ENCODE measurements around the gene TFIP11.

TFIP11 gene

DNA sequence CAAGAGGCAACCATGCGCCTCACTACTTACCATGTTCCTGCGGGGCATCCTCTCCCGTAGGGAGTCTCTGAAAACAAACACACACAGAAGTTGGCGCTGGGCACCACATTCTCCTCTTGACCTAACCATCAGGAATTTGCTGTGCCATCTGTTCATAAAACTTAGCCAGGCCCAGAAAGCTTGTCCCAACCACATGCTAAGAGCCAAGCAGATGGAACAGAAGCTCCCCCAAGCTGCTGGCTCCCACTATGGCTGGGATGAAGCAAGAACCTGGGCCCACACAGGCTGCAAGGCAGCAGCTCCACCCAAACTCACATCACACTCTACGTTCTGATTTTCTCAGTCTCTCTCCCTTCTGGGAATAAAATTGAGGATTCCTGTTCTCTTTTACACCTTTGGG, 46.1 kb downstream of the TFIP11 start:
- no peak for DNase-seq
- Histone ChIP-seq H3K4me3 (ENCODE audit: insufficient read depth, low read depth, low read length, poor library complexity, severe bottlenecking) (no peak overlapping the region), H3K9me3 (ENCODE audit: control insufficient read depth, low read length) (no peaks in the 10 kb centered on the region), H3K4me1 (ENCODE audit: control insufficient read depth, insufficient read depth, low read length, poor library complexity, severe bottlenecking) (no peaks in the 10 kb centered on the region), H3K36me3 (ENCODE audit: control insufficient read depth, insufficient read depth, low read length) (peaks cover 74% of the 10 kb centered on the region), H3K27ac (ENCODE audit: insufficient read depth, low read length, poor library complexity, severe bottlenecking) (no peak overlapping the region), H3K27me3 (replicated peaks; ENCODE audit: control insufficient read depth, insufficient read depth, low read length, poor library complexity, severe bottlenecking) (no peaks in the 10 kb centered on the region)

DNA sequence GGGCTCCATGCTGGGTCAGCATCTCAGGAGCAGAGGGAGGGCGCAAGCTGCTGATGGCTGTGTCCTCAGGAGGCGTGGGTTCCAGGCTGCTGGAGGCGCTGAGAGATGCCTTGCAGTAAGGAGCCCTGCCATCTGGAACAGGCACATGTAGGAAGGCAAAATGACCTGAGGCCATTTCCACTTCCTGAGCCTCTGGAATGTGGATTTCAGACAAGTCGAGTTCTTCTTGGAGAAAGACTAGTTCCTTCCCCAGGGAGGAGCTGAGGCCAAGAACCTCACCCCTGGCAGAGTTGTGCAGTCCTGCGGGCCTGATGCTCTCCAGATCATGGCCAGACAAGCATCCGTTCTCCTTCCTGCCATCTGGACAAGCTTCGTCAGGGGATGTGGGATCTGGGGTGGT, 48.0 kb downstream of the TFIP11 start:
- Histone ChIP-seq H3K9me3 (ENCODE audit: control insufficient read depth, low read length) (no peaks in the 10 kb centered on the region), H3K4me1 (ENCODE audit: control insufficient read depth, insufficient read depth, low read length, poor library complexity, severe bottlenecking) (no peaks in the 10 kb centered on the region), H3K27ac (ENCODE audit: insufficient read depth, low read length, poor library complexity, severe bottlenecking) (no peak overlapping the region), H3K36me3 (ENCODE audit: control insufficient read depth, insufficient read depth, low read length) (peaks cover 61% of the 10 kb centered on the region), H3K4me3 (ENCODE audit: insufficient read depth, low read depth, low read length, poor library complexity, severe bottlenecking) (no peak overlapping the region), H3K27me3 (replicated peaks; ENCODE audit: control insufficient read depth, insufficient read depth, low read length, poor library complexity, severe bottlenecking) (no peaks in the 10 kb centered on the region)
- DNase-seq = no peak

DNA sequence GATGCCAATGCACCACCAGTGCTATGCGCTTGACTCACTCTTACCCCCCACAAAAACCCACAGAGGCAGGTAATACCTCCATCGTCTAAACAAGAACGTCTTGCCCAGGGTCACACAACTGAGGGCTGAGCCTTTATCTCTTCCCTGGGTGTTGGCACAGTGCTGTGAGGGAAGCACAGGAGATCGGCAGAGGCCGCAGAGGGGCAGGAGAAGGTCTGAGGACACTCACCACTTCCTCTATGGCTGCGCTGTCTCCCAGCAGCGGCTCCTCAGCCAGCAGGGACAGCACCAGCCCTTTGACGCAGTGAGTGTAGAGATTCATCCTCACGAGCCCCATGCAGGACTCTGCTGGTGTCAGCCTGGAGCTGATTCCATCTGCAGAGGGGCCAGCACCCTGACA, 48.6 kb downstream of the TFIP11 start:
- Histone ChIP-seq H3K36me3 (ENCODE audit: control insufficient read depth, insufficient read depth, low read length) (peaks cover 55% of the 10 kb centered on the region), H3K4me3 (ENCODE audit: insufficient read depth, low read depth, low read length, poor library complexity, severe bottlenecking) (no peak overlapping the region), H3K27me3 (replicated peaks; ENCODE audit: control insufficient read depth, insufficient read depth, low read length, poor library complexity, severe bottlenecking) (no peaks in the 10 kb centered on the region), H3K9me3 (ENCODE audit: control insufficient read depth, low read length) (no peaks in the 10 kb centered on the region), H3K4me1 (ENCODE audit: control insufficient read depth, insufficient read depth, low read length, poor library complexity, severe bottlenecking) (no peaks in the 10 kb centered on the region), H3K27ac (ENCODE audit: insufficient read depth, low read length, poor library complexity, severe bottlenecking) (no peak overlapping the region)
- no peak for DNase-seq

DNA sequence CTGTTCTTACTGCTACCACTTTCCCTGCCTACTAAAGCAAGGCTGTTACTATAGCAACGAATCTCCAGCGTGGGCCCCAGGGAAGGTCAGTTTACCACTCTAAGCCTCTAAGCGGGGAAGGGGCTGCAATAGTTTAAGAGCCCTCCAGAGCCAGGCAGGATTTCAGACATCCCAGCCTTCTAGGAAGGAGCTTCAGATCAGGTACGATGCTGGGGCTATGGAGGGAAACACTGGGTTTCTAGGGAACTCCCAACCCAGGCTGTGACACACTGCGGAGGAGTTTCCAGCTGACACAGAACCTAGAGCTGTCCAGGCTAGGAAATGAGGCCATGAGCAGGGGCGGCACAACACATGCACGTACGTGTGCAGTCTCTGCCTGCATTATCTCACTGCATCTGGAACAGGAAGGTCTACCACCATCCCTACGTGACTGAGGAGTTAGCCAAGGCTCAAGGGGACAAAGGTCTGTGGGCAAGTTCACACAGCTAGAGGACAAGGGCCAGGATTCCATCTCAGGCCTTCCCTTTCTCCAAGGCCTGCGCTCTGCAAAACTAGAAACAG, 49.1 kb downstream of the TFIP11 start:
- H3K4me1 ChIP-seq (ENCODE audit: control insufficient read depth, insufficient read depth, low read length, poor library complexity, severe bottlenecking) = no peaks in the 10 kb centered on the region
- H3K27ac ChIP-seq (ENCODE audit: insufficient read depth, low read length, poor library complexity, severe bottlenecking) = no peak overlapping the region
- H3K4me3 ChIP-seq (ENCODE audit: insufficient read depth, low read depth, low read length, poor library complexity, severe bottlenecking) = no peak overlapping the region
- H3K27me3 ChIP-seq (replicated peaks; ENCODE audit: control insufficient read depth, insufficient read depth, low read length, poor library complexity, severe bottlenecking) = no peaks in the 10 kb centered on the region
- DNase-seq = no peak
- H3K9me3 ChIP-seq (ENCODE audit: control insufficient read depth, low read length) = no peaks in the 10 kb centered on the region
- peaks cover 51% of the 10 kb centered on the region for H3K36me3 ChIP-seq (ENCODE audit: control insufficient read depth, insufficient read depth, low read length)

DNA sequence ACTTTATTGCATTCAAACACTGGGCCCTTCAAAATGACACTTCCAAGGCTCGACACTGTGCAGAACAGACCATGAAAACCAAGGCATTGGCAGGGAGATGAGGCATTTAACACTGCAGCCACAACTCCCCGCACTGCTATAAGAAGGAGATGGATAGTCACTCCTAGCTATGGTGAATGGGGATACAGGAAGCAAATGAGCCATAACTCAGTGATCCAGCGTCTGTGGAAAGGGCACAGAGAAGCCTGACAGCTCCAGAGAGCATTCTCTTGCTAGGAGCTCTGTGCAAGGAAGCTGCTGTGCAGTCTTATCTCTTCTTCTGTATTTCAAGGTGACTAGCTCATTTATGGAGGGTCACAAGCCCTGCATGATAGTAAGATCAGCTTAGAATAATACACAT, 49.6 kb downstream of the TFIP11 start:
- H3K36me3 ChIP-seq (ENCODE audit: control insufficient read depth, insufficient read depth, low read length) = peaks cover 54% of the 10 kb centered on the region
- H3K27me3 ChIP-seq (replicated peaks; ENCODE audit: control insufficient read depth, insufficient read depth, low read length, poor library complexity, severe bottlenecking) = no peaks in the 10 kb centered on the region
- no peak overlapping the region for H3K4me3 ChIP-seq (ENCODE audit: insufficient read depth, low read depth, low read length, poor library complexity, severe bottlenecking)
- no peak for DNase-seq
- H3K9me3 ChIP-seq (ENCODE audit: control insufficient read depth, low read length) = no peaks in the 10 kb centered on the region
- no peak overlapping the region for H3K27ac ChIP-seq (ENCODE audit: insufficient read depth, low read length, poor library complexity, severe bottlenecking)
- H3K4me1 ChIP-seq (ENCODE audit: control insufficient read depth, insufficient read depth, low read length, poor library complexity, severe bottlenecking) = no peaks in the 10 kb centered on the region

DNA sequence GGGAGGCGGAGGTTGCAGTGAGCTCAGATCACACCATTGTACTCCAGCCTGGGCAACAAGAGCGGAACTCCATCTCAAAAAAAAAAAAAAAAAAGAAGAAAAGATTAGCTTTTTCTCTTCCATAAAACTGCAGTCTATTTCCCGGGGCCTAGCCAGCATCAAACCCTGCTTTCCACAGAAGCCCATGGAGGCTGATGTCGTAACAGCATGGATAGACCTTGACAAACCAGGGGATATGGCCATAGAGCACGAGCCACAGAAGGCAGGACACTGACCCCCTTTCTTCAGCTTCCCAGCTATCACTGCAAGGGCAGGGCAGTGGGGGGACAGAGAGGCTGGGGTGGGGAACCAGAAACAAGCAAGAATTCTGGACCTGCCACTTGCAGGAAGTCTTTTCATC, 50.2 kb downstream of the TFIP11 start:
- DNase-seq = no peak
- Histone ChIP-seq H3K9me3 (ENCODE audit: control insufficient read depth, low read length) (no peaks in the 10 kb centered on the region), H3K27me3 (replicated peaks; ENCODE audit: control insufficient read depth, insufficient read depth, low read length, poor library complexity, severe bottlenecking) (no peaks in the 10 kb centered on the region), H3K27ac (ENCODE audit: insufficient read depth, low read length, poor library complexity, severe bottlenecking) (no peak overlapping the region), H3K4me1 (ENCODE audit: control insufficient read depth, insufficient read depth, low read length, poor library complexity, severe bottlenecking) (no peaks in the 10 kb centered on the region), H3K36me3 (ENCODE audit: control insufficient read depth, insufficient read depth, low read length) (peaks cover 57% of the 10 kb centered on the region), H3K4me3 (ENCODE audit: insufficient read depth, low read depth, low read length, poor library complexity, severe bottlenecking) (no peak overlapping the region)

DNA sequence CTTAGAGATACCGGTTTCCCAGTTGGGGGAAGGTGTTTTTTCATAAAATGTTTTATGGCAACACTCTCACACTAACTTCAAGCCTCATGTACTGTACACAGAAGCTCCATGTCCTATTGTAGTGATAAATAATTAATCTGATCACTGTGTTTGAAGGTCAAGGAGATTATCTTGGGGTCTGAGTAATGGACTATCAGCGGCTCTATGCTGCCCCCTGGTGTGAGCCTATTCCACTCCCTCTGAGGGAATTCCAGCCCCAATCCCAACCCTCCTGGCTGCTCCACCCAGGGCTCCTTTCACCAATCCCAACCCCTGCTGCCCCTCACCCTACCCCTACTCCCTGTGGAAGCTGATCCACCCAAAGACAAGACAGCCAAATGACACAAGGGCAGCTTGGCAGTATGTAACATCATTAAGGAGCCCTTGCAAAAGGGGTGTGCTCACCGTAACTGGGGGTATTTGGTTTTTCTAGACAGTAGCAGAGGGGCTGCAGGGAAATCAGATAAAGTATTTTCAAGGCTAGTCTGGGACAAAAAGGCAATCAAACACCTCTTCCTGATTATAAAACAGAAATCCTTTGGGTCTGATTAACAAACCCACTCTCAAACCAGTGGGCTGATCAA, 51.0 kb downstream of the TFIP11 start:
- no peaks in the 10 kb centered on the region for H3K9me3 ChIP-seq (ENCODE audit: control insufficient read depth, low read length)
- no peaks in the 10 kb centered on the region for H3K4me1 ChIP-seq (ENCODE audit: control insufficient read depth, insufficient read depth, low read length, poor library complexity, severe bottlenecking)
- peak in 1 of 3 donors; percentile 29 for DNase-seq
- H3K27me3 ChIP-seq (replicated peaks; ENCODE audit: control insufficient read depth, insufficient read depth, low read length, poor library complexity, severe bottlenecking) = no peaks in the 10 kb centered on the region
- peaks cover 59% of the 10 kb centered on the region for H3K36me3 ChIP-seq (ENCODE audit: control insufficient read depth, insufficient read depth, low read length)
- no peak overlapping the region for H3K27ac ChIP-seq (ENCODE audit: insufficient read depth, low read length, poor library complexity, severe bottlenecking)
- H3K4me3 ChIP-seq (ENCODE audit: insufficient read depth, low read depth, low read length, poor library complexity, severe bottlenecking) = no peak overlapping the region

DNA sequence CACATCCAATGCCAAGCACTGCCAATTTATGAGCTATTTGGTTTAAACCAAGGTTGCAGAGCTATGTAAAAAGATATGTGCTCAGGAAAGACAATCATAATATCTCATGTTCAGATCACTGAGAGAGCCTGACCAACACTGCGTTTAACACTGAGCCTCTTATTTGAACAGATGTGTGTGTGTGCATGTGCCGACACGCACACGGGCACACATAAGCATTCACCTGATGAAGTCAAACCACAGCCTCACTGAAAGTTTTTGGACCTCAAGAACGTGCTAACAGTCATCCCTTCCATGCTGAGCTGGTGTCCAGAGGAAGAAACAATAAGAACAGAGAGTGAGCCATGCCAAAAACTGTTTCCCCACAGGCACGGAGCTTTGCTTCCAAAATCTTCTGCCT, 52.1 kb downstream of the TFIP11 start:
- peaks cover 48% of the 10 kb centered on the region for H3K36me3 ChIP-seq (ENCODE audit: control insufficient read depth, insufficient read depth, low read length)
- no peaks in the 10 kb centered on the region for H3K27me3 ChIP-seq (replicated peaks; ENCODE audit: control insufficient read depth, insufficient read depth, low read length, poor library complexity, severe bottlenecking)
- H3K4me3 ChIP-seq (ENCODE audit: insufficient read depth, low read depth, low read length, poor library complexity, severe bottlenecking) = no peak overlapping the region
- DNase-seq = no peak
- no peaks in the 10 kb centered on the region for H3K4me1 ChIP-seq (ENCODE audit: control insufficient read depth, insufficient read depth, low read length, poor library complexity, severe bottlenecking)
- no peaks in the 10 kb centered on the region for H3K9me3 ChIP-seq (ENCODE audit: control insufficient read depth, low read length)
- H3K27ac ChIP-seq (ENCODE audit: insufficient read depth, low read length, poor library complexity, severe bottlenecking) = no peak overlapping the region

DNA sequence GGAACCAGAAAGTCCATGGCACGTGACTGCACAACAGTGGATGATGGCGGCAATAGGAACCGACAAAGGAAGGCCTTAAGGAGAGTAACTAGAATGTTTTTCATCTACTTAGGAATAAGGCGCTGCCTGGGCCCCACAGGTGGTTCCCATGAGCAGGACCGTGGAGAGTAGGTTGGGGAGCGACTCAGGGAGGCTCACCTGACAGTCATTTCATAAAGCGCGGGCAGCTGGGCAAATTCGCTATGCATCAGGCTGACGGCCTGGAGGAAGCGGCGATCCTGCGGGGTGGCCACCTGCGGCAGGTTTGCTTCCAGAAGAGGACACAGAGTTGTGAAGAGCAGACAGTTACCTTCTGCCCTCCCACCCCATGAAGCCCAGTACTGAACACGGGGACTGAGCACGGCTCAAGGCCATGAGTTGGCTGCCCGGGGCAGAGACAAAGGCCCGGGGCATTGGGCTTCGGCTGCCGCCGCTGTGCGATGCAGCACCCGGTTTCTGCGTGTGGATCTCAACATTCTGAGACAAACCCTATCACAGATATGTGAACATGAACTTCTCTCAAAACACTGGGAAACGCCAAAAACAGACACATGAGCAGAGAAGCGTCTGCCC, 54.5 kb downstream of the TFIP11 start:
- H3K27ac ChIP-seq (ENCODE audit: insufficient read depth, low read length, poor library complexity, severe bottlenecking) = no peak overlapping the region
- peaks cover 29% of the 10 kb centered on the region for H3K36me3 ChIP-seq (ENCODE audit: control insufficient read depth, insufficient read depth, low read length)
- H3K4me1 ChIP-seq (ENCODE audit: control insufficient read depth, insufficient read depth, low read length, poor library complexity, severe bottlenecking) = no peaks in the 10 kb centered on the region
- DNase-seq = no peak
- no peak overlapping the region for H3K4me3 ChIP-seq (ENCODE audit: insufficient read depth, low read depth, low read length, poor library complexity, severe bottlenecking)
- no peaks in the 10 kb centered on the region for H3K9me3 ChIP-seq (ENCODE audit: control insufficient read depth, low read length)
- no peaks in the 10 kb centered on the region for H3K27me3 ChIP-seq (replicated peaks; ENCODE audit: control insufficient read depth, insufficient read depth, low read length, poor library complexity, severe bottlenecking)

DNA sequence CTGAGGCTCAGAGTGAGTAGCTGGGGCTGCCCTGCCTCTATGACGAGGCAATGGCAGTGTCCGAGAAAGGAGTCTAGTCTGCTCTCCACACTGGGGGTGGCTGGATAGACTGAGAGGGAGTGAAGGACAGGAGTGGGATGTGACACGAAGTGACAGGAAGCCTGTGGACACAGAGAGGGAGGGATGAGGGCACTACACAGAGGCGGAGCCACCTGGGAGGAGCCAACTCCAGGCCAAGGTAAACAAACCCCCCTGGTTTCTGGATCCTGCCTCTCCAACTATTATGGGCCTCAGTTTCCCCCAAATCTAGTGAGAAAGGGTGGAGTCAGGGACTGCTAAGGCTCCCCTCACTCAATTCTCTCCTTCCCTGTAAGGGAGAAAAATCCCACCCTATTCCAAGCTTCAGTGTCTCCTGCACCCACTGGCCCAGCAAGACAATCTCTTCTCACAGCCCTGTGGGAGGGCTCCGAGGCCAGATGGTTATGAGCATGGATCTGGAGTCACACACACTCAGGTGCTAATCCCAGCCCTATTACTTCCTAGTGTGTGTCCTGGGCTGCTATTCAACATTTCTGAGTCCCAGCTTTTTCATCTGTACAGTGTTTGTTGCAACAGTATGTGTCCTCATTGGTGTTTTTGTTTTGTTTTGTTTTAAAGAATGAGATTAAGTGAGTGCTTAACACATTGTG, 58.3 kb downstream of the TFIP11 start:
- Histone ChIP-seq H3K27me3 (replicated peaks; ENCODE audit: control insufficient read depth, insufficient read depth, low read length, poor library complexity, severe bottlenecking) (no peaks in the 10 kb centered on the region), H3K9me3 (ENCODE audit: control insufficient read depth, low read length) (no peaks in the 10 kb centered on the region), H3K36me3 (ENCODE audit: control insufficient read depth, insufficient read depth, low read length) (peaks cover 39% of the 10 kb centered on the region), H3K27ac (ENCODE audit: insufficient read depth, low read length, poor library complexity, severe bottlenecking) (no peak overlapping the region), H3K4me3 (ENCODE audit: insufficient read depth, low read depth, low read length, poor library complexity, severe bottlenecking) (no peak overlapping the region), H3K4me1 (ENCODE audit: control insufficient read depth, insufficient read depth, low read length, poor library complexity, severe bottlenecking) (no peaks in the 10 kb centered on the region)
- no peak for DNase-seq
